HepG2 (cell line): ENCODE measurements around the gene SDC1. TPM values are rescaled to one million over a fixed set of nuclear protein-coding genes. Genes with fewer than 3 reads are reported as not detected.
A peak's percentile ranks its signal among the peaks of the same experiment; 100 is the strongest.

Experiments used
- HOXA3 ChIP-seq: sonication (generic); formaldehyde crosslinking; IDR thresholded peaks from 2 replicates; pipeline ENCODE4 v1.5.0; 2020; ENCODE audit warnings: missing genetic modification reagents
- IKZF1 ChIP-seq: fragments of 450-650 bp; IDR thresholded peaks from 2 replicates; pipeline ENCODE4 v1.7.1; 2016
- MAF1 ChIP-seq: sonication (generic); formaldehyde crosslinking; IDR thresholded peaks from 2 replicates; pipeline ENCODE4 v1.5.0; 2020; ENCODE audit warnings: missing genetic modification reagents, borderline replicate concordance
- NFYC ChIP-seq: IDR thresholded peaks from 2 replicates; pipeline ENCODE4 v1.6.1; 2016; ENCODE audit warnings: missing genetic modification reagents, missing compliant biosample characterization
- PCBP1 ChIP-seq: fragments of 200-400 bp; formaldehyde crosslinking; IDR thresholded peaks from 2 replicates; pipeline ENCODE4 v1.6.1; 2017; ENCODE audit warnings: mild to moderate bottlenecking, low read depth, low read length, borderline replicate concordance
- RFX5 ChIP-seq: IDR thresholded peaks from 2 replicates; pipeline ENCODE4 v1.6.1; 2011; ENCODE audit warnings: low read depth, low read length, improper control_type of control experiment
- ZNF264 ChIP-seq: sonication (generic); formaldehyde crosslinking; IDR thresholded peaks from 2 replicates; pipeline ENCODE4 v1.4.0; 2020; ENCODE audit warnings: missing genetic modification reagents
- polyA plus RNA-seq, 8 experiments: library from polyadenylated mRNA; depleted of rRNA in 3 of 8; stranded (reverse) in 7 of 8; unstranded in 1 of 8; fragments of >200 nt; fragmentation: Illumina TruSeq in 4 of 8; extraction: Trizol in 4 of 8; gene quantifications; 2 replicates each; pipeline versions ENCODE4 v1.2.1 to v1.2.3, GENCODE V29; 2011 to 2016; ENCODE audit warnings: low read depth in 4 of 8, missing spikeins in 1 of 8, mixed read lengths in 1 of 8; ENCODE audit not compliant: insufficient read depth in 1 of 8
- total RNA-seq, 5 experiments: library from RNA; depleted of rRNA; stranded (reverse); fragments of >200 nt; fragmentation: Illumina TruSeq; extraction: Trizol; gene quantifications; 2 replicates each; pipeline ENCODE4 v1.2.3, GENCODE V29; 2016; ENCODE audit warnings: low read depth in 1 of 5
- TF ChIP-seq, protein P1 (sequence below): sonication (generic); formaldehyde crosslinking; IDR thresholded peaks from one replicate; pipeline ENCODE4 v1.5.1; 2020; ENCODE audit warnings: mild to moderate bottlenecking, missing genetic modification reagents; ENCODE audit errors: not compliant biosample characterization
- TF ChIP-seq, protein P2 (sequence below), 2 experiments: fragments of 450-650 bp in 1 of 2; sonication (generic) in 1 of 2; formaldehyde crosslinking; IDR thresholded peaks; 2 replicates each; pipeline versions ENCODE4 v1.5.0 to v1.8.0; 2020 to 2022; ENCODE audit warnings: mild to moderate bottlenecking in 1 of 2, missing genetic modification reagents in 1 of 2
- TF ChIP-seq, protein P3 (sequence below): IDR thresholded peaks from 2 replicates; pipeline ENCODE4 v1.6.1; 2016; ENCODE audit warnings: missing compliant biosample characterization, missing genetic modification reagents, borderline replicate concordance
- TF ChIP-seq, protein P4 (sequence below): sonication (generic); formaldehyde crosslinking; IDR thresholded peaks from 2 replicates; pipeline ENCODE4 v1.4.0; 2020; ENCODE audit warnings: mild to moderate bottlenecking, low read depth, missing genetic modification reagents

SDC1 gene
- total and polyA plus RNA-seq, 2 of the 13 experiments (the other 11 are each of a cell fraction or from before 2014, with no cell fraction given): 108 to 119 TPM

DNA sequence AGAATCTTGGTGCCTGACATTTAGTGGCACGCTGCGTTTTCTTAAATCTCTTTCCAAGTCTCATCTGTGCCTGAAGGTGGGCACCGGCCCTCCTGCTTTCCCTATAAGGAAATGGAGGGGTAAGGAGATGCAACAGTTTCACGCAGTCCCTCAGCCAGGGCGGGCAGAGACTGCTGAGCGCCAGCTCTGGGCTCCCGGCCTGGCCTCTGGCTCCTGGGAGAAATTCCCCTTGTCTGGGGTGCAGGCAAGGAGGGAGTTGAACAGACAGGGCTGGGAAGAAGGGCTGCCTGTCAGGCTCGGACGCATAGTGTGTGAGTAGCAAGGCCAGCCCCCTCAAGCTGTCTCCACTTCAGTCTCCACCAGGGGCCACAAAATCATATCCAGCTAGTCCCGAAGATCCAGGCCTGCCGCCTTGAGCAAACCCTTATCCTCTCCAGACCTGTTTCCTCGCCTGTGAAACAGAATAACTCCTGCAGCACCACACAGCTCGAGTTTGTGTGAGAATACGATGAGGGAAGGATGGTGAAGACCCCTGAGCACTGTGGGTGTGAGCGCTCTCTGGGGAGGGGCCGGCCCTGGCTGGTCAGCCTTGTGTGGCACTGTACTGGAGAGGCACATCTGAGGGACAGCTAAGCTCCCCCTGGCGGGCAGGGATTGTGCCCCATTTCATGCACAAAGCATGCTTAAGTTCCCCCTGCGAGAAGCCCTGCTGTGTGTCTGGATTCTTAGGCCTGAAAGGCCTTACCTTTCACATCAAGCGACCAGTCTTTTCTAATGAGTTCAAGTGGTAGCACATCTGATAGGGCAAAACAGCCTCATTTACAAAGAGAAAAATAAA, 33.8 kb downstream of the SDC1 start (continued):
- TF ChIP-seq, protein P1, sequence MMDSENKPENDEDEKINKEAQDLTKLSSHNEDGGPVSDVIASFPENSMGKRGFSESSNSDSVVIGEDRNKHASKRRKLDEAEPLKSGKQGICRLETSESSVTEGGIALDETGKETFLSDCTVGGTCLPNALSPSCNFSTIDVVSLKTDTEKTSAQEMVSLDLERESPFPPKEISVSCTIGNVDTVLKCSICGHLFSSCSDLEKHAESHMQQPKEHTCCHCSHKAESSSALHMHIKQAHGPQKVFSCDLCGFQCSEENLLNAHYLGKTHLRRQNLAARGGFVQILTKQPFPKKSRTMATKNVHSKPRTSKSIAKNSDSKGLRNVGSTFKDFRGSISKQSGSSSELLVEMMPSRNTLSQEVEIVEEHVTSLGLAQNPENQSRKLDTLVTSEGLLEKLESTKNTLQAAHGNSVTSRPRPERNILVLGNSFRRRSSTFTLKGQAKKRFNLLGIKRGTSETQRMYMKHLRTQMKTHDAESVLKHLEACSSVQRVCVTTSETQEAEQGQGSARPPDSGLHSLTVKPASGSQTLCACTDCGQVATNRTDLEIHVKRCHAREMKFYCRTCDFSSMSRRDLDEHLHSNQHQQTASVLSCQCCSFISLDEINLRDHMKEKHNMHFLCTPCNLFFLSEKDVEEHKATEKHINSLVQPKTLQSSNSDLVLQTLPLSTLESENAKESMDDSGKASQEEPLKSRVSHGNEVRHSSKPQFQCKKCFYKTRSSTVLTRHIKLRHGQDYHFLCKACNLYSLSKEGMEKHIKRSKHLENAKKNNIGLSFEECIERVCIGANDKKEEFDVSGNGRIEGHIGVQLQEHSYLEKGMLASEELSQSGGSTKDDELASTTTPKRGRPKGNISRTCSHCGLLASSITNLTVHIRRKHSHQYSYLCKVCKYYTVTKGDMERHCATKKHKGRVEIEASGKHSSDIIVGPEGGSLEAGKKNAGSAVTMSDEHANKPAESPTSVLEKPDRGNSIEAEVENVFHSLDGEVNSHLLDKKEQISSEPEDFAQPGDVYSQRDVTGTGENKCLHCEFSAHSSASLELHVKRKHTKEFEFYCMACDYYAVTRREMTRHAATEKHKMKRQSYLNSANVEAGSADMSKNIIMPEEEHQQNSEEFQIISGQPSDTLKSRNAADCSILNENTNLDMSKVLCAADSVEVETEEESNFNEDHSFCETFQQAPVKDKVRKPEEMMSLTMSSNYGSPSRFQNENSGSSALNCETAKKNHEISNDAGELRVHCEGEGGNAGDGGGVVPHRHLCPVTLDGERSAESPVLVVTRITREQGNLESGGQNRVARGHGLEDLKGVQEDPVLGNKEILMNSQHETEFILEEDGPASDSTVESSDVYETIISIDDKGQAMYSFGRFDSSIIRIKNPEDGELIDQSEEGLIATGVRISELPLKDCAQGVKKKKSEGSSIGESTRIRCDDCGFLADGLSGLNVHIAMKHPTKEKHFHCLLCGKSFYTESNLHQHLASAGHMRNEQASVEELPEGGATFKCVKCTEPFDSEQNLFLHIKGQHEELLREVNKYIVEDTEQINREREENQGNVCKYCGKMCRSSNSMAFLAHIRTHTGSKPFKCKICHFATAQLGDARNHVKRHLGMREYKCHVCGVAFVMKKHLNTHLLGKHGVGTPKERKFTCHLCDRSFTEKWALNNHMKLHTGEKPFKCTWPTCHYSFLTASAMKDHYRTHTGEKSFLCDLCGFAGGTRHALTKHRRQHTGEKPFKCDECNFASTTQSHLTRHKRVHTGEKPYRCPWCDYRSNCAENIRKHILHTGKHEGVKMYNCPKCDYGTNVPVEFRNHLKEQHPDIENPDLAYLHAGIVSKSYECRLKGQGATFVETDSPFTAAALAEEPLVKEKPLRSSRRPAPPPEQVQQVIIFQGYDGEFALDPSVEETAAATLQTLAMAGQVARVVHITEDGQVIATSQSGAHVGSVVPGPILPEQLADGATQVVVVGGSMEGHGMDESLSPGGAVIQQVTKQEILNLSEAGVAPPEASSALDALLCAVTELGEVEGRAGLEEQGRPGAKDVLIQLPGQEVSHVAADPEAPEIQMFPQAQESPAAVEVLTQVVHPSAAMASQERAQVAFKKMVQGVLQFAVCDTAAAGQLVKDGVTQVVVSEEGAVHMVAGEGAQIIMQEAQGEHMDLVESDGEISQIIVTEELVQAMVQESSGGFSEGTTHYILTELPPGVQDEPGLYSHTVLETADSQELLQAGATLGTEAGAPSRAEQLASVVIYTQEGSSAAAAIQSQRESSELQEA (CRISPR knock-in tag): no peak
- TF ChIP-seq IKZF1: no peak
- no peak for TF ChIP-seq NFYC
- TF ChIP-seq, protein P2, sequence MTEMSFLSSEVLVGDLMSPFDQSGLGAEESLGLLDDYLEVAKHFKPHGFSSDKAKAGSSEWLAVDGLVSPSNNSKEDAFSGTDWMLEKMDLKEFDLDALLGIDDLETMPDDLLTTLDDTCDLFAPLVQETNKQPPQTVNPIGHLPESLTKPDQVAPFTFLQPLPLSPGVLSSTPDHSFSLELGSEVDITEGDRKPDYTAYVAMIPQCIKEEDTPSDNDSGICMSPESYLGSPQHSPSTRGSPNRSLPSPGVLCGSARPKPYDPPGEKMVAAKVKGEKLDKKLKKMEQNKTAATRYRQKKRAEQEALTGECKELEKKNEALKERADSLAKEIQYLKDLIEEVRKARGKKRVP (CRISPR knock-in tag; IDR thresholded peaks at IDR 0.05): no peak
- no peak for TF ChIP-seq ZNF264 (CRISPR knock-in tag)
- TF ChIP-seq PCBP1: no peak
- TF ChIP-seq, protein P3, sequence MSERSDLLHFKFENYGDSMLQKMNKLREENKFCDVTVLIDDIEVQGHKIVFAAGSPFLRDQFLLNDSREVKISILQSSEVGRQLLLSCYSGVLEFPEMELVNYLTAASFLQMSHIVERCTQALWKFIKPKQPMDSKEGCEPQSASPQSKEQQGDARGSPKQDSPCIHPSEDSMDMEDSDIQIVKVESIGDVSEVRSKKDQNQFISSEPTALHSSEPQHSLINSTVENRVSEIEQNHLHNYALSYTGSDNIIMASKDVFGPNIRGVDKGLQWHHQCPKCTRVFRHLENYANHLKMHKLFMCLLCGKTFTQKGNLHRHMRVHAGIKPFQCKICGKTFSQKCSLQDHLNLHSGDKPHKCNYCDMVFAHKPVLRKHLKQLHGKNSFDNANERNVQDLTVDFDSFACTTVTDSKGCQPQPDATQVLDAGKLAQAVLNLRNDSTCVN (CRISPR knock-in tag): no peak
- no peak for TF ChIP-seq MAF1 (CRISPR knock-in tag)
- TF ChIP-seq, protein P4, sequence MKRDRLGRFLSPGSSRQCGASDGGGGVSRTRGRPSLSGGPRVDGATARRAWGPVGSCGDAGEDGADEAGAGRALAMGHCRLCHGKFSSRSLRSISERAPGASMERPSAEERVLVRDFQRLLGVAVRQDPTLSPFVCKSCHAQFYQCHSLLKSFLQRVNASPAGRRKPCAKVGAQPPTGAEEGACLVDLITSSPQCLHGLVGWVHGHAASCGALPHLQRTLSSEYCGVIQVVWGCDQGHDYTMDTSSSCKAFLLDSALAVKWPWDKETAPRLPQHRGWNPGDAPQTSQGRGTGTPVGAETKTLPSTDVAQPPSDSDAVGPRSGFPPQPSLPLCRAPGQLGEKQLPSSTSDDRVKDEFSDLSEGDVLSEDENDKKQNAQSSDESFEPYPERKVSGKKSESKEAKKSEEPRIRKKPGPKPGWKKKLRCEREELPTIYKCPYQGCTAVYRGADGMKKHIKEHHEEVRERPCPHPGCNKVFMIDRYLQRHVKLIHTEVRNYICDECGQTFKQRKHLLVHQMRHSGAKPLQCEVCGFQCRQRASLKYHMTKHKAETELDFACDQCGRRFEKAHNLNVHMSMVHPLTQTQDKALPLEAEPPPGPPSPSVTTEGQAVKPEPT (CRISPR knock-in tag): no peak
- TF ChIP-seq RFX5: no peak
- 0 out of 2 replicates have a peak, but pooled peaks have one; percentile 2 for TF ChIP-seq HOXA3 (CRISPR knock-in tag)
